HG02588 (cell line): ENCODE measurements around the gene TRIM45.

Experiments
- ATAC-seq: cut with Tn5 transposase; IDR thresholded peaks from one replicate; pipeline ENCODE4 v1.9.1; 2021; ENCODE audit warnings: mild to moderate bottlenecking, moderate library complexity; ENCODE audit not compliant: unreplicated experiment

The TRIM45 gene

GRCh38 chr1:117061986-117062415 lies 59.5 kb downstream of the TRIM45 start:
- peak; percentile 20 for ATAC-seq
